ENCODE measurements around the gene FTCD.

Gene FTCD

GRCh38 chr21:46121286-46122221 is 33.8 kb downstream of the FTCD start:
- DNase-seq = no peak

GRCh38 chr21:46120301-46121285 is 34.8 kb downstream of the FTCD start:
- no peak for DNase-seq

- no peak for DNase-seq
These were observed 35.6 kb downstream of the FTCD start for GRCh38 chr21:46119637-46120271.

- no peak for DNase-seq
These were observed 36.2 kb downstream of the FTCD start for GRCh38 chr21:46119144-46119636.

- DNase-seq = no peak
These were observed 36.8 kb downstream of the FTCD start for GRCh38 chr21:46118316-46119143.

GRCh38 chr21:46117586-46118315 is 37.6 kb downstream of the FTCD start:
- DNase-seq = no peak

- DNase-seq = no peak
These were observed 38.4 kb downstream of the FTCD start for GRCh38 chr21:46116776-46117585.

- no peak for DNase-seq
These were observed 39.1 kb downstream of the FTCD start for GRCh38 chr21:46116189-46116775.

- no peak for DNase-seq
These were observed 39.8 kb downstream of the FTCD start for GRCh38 chr21:46115441-46116188.

GRCh38 chr21:46114963-46115362 is 40.4 kb downstream of the FTCD start:
- DNase-seq = no peak

GRCh38 chr21:46113497-46114176 is 41.7 kb downstream of the FTCD start:
- no peak for DNase-seq

GRCh38 chr21:46112725-46113215 is 42.6 kb downstream of the FTCD start:
- no peak for DNase-seq

GRCh38 chr21:46111857-46112724 is 43.3 kb downstream of the FTCD start:
- no peak for DNase-seq

GRCh38 chr21:46111193-46111571 is 44.2 kb downstream of the FTCD start:
- no peak for DNase-seq

- DNase-seq = no peak
These were observed 44.7 kb downstream of the FTCD start for GRCh38 chr21:46110499-46111192.

Measured in amniotic stem cell (primary cell).